ENCODE results near the gene MMRN2. TPM values are rescaled to one million over a fixed set of nuclear protein-coding genes. Genes with fewer than 3 reads are reported as not detected.
"Not testable (repeated sequence)": the region's sequence is repeated elsewhere in the genome, so short reads cannot be mapped to it uniquely, and the experiment has no call there.

The MMRN2 gene
- total RNA-seq, 1 donor from 2014 or later = 28.0 TPM

- intact Hi-C loops (cut with DNase I) = no loop called here
- peak; percentile 75 for DNase-seq (ENCODE audit: low spot score)
Observed at GRCh38 chr10:86945361-86946212, 11.8 kb downstream of the MMRN2 start.

DNA sequence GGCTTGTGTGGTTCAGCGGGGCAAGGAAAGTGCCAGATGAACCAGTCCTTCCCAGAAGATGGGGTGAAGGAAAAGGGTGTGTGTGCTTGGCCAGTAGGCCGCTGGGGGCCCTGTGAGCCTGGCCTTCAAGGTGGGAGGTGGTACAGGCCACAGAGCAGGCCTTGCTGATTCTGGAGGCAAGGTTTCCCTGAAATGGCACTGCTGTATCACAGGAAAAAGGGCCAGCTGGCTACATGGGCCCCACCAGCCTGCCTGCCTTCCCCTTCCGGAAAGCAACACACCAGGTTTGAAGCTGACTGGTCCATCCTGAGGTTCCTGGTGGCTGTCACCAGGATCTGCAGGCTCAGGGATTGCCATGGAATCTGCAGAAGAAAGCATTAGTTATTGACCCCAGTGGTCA is 12.5 kb downstream of the MMRN2 start:
- no peak for DNase-seq (ENCODE audit: low spot score)
- intact Hi-C loops (cut with DNase I) = no loop called here

GRCh38 chr10:86944471-86944870 is 12.9 kb downstream of the MMRN2 start:
- peak; percentile 44 for DNase-seq (ENCODE audit: low spot score)
- intact Hi-C loops (cut with DNase I) = no loop called here

DNA sequence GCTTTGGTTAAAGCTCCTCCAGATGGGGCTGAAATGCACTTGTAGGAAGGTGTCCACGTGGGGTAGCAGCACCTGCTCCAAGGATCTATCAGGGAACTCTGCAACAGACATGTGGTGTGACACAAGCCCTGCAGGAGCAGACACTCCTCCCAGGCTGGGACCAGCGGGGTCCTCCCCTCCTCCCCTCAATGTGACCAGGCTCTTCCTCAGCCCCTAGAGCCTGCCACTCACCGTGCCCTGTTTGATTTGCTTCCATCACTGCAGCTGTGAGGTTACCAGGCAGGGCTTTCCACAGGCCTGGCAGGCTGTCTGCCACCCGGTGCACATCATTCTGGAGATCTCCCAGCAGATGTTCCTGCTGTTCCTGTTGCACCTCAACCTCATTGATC is 13.4 kb downstream of the MMRN2 start:
- DNase-seq (ENCODE audit: low spot score) = no peak
- intact Hi-C loops (cut with DNase I) = no loop called here

- peak; percentile 74 for DNase-seq (ENCODE audit: low spot score)
- intact Hi-C loops (cut with DNase I) = loop anchor here (2.0 kb wide), 1 partner anchor 17 kb away; no protein-coding TSS in a partner anchor
Observed at GRCh38 chr10:86943316-86944030, 13.9 kb downstream of the MMRN2 start.

DNA sequence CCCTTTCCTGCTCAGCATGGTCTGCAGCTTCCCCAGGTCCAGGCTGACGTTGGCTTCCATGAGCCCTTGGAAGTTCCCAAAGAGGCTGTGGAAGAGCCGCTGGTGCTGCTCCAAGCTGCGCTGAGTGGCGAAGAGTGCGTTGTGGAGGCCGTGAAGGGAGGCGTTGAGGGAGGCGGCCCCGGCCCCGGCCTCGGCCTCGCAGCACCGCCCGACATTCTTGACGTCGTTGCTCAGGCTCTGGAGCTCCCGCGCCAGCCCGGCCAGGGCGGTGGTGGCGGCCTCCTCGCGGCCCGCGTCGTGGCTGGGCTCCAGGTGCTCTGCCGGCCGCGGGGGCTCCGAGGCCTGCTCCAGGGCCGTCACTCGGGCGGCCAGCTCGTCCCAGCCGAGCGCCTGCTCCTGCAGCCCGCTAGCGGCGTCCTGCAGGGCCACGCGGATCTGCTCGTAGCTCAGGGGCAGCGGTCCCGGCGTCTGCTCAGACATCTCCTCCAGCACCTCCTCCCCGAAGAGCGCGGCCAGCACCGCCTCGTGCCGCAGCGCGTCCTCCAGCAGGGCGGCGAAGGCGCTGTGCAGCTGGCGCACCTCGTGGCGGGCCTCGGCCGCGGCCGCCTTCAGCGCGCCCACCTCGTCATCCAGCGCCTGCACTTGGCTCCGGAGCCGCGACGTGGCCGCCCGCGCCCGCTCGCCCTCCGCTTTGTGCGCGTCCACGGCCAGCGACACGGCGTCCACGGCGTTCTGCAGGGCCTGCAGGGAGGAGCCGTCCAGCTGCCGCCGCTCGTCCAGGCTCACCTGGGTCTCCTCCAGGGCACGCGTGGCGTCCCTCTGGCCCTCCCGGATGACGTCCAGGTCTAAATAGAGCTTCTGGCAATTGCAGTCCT is 14.7 kb downstream of the MMRN2 start:
- intact Hi-C loops (cut with DNase I) = loop anchor here (2.0 kb wide), 1 partner anchor 18 kb away; no protein-coding TSS in a partner anchor
- peak; percentile 73 for DNase-seq (ENCODE audit: low spot score)

- intact Hi-C loops (cut with DNase I) = loop anchor here (2.0 kb wide), 1 partner anchor 19 kb away; no protein-coding TSS in a partner anchor
- DNase-seq (ENCODE audit: low spot score) = peak; percentile 24
Observed at GRCh38 chr10:86941991-86942421, 15.4 kb downstream of the MMRN2 start.

GRCh38 chr10:86941426-86941825 is 16.0 kb downstream of the MMRN2 start:
- intact Hi-C loops (cut with DNase I) = no loop called here
- no peak for DNase-seq (ENCODE audit: low spot score)

DNA sequence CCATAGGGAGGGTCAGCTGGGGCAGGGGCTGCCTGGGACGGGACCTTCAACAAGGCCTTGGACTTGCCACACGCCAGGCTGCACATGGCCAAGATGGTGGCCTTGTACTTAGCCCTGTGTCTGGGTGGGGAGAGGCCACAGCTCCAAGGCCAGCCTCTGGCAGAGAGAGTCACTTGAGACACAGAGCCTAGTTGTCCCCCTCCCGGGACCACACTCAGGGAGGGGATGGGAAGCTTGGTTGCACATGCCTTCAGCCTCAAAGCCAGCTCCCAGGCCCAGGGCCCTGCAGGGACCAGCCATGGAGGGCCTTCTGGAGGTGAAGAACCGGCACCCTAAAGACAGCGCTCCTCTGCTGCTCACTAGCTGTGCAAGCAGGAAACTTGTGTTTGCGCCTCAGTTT is 16.7 kb downstream of the MMRN2 start:
- DNase-seq (ENCODE audit: low spot score) = peak; percentile 70
- intact Hi-C loops (cut with DNase I) = no loop called here

DNA sequence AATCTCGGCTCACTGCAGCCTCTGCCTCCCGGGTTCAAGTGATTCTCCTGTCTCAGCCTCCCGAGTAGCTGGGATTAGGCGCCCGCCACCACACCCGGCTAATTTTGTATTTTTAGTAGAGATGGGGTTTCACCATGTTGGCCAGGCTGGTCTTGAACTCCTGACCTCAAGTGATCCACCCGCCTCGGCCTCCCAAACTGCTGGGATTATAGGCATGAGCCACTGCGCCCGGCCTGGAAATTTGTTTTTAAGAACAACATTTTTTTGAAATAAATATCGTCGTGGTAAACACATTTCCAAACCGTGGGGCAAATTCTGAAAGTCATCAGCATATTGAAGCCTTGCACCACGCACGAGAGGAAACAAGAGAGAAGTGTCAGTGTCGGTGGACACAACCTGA is 17.3 kb downstream of the MMRN2 start:
- DNase-seq (ENCODE audit: low spot score); intact Hi-C loops (cut with DNase I): not testable (repeated sequence)

GRCh38 chr10:86938260-86938659 is 19.2 kb downstream of the MMRN2 start:
- DNase-seq (ENCODE audit: low spot score) = no peak
- intact Hi-C loops (cut with DNase I) = no loop called here

DNA sequence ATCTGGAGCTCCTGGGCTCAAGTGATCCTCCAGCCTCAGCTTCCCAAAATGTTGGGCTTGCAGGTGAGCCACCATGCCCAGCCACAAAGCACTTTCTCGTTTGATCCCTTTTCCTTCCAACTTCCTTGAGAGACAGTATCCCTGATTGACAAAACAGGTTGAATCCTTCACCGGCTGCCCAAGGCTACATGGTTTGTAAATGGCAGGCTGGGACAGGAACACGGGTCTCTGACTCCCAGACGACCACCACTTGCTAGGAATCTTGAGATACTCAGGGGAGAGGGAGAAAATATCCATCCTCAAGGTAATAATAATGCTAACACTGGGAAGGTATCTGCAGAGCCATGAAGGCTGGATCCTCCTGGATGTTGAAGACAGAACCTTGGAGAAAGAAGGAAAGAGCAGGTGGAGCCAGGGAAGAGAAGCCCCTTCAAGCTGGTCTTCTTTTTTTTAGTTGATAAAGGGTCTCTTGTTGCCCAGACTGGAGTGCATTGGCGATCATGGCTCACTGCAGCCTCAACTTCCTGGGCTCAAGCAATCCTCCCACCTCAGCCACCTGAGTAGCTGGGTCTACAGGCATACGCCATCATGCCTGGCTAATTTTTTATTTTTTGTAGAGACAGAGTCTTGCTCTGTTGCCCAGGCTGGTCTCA is 19.8 kb downstream of the MMRN2 start:
- intact Hi-C loops (cut with DNase I) = no loop called here
- no peak for DNase-seq (ENCODE audit: low spot score)

DNA sequence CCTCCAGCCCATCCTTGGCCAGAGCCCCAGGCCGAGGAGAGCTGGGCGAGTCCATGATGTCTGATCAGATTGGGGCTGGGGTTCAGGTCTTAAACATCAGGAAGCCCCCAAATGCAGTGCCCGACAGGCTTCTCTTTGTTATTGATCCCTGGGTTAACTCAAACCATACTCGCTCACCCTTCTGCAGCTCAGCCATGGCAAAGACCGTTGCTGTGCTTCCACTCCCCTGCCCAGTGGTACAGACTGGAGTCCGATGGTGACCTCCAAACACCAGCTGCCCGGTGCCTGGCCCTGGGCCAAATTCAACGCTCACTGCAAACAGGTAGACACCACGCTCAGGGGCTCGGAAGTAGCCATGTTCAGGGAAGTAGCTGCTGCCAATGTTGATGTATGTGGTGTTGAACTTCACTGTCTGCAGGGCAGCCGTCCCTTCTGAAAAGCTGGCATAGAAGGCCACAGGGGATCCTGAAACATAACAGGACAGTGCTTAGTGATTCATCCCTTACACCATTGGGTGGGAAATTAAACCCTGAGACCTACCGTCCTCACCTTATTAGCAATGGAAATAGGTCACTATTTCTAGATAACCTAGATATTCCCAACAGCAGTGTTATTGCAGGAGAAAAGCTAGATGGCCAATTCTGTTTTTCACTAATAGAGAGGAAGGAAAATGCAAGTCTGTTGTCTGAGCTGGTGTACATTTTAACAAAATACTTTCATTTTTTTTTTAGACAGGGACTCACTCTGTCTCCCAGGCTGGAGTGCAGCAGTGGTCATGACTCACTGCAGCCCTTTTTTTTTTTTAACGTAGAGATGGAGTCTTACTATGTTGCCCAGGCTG is 20.5 kb downstream of the MMRN2 start:
- intact Hi-C loops (cut with DNase I) = no loop called here

DNA sequence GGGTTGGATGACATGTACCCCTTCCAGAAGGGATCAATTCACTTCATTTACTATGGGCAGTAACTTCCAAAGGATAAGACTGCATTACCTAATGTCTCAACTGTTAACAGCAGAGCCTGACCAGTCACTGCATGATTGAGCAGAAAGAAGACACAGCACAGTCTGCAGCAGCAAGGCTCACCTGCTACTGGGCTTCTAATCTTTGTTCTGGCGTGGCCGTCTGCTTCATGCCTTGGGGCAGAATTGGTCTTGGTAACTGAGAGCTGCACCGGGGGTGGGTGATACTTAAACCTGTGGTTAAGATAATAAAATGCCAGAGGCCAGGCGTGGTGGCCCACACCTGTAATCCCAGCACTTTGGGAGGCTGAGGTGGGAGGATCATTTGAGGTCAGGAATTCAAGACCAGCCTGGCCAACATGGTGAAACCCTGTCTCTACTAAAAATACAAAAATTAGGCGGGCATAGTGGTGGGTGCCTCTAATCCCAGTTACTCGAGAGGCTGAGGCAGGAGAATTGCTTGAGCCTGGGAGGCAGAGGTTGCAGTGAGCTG is 23.2 kb downstream of the MMRN2 start:
- intact Hi-C loops (cut with DNase I); DNase-seq (ENCODE audit: low spot score): not testable (repeated sequence)

More for the DNA sequence above, 20.5 kb downstream of the MMRN2 start:
- DNase-seq (ENCODE audit: low spot score) = no peak

DNA sequence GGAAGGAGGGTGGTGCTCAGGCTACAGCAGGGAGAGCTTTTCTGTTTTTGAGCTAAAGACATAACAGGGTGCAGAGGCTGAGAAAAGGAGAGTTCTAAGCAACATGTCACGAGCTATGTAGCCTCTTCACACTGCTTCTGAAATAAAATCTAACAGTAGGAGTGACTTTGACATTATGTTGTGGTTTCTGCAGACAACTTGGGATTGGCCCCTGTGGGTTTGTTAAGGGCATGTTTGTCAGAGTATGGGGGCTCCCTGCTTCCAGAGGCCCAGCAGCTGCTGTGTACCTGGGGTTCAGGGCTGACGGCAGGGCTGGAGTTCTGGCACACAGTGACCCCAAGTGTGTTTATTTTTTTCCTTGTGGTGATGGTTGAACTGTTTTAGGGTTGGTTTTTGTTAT is 24.7 kb downstream of the MMRN2 start:
- intact Hi-C loops (cut with DNase I) = no loop called here

GRCh38 chr10:86931872-86932271 is 25.5 kb downstream of the MMRN2 start:
- no peak for DNase-seq (ENCODE audit: low spot score)
- intact Hi-C loops (cut with DNase I) = no loop called here

More for the DNA sequence above, 24.7 kb downstream of the MMRN2 start:
- no peak for DNase-seq (ENCODE audit: low spot score)

- no peak for DNase-seq (ENCODE audit: low spot score)
- intact Hi-C loops (cut with DNase I) = no loop called here
Observed at GRCh38 chr10:86929468-86930380, 27.7 kb downstream of the MMRN2 start.
